ENCODE data around the gene SLC9A4. TPM values are rescaled to one million over a fixed set of nuclear protein-coding genes. Genes with fewer than 3 reads are reported as not detected.

Gene SLC9A4
- total RNA-seq, 1 donor from 2014 or later: 7.9 TPM

- peaks cover 6% of the 10 kb centered on the region for H3K9me3 Mint-ChIP-seq
- no peak overlapping the region for H3K27ac Mint-ChIP-seq
- no peak for TF ChIP-seq CTCF (conservative IDR thresholded peaks at IDR 0.05)
- H3K27me3 Mint-ChIP-seq: no peaks in the 10 kb centered on the region
- no peaks in the 10 kb centered on the region for H3K36me3 Mint-ChIP-seq
- no peaks in the 10 kb centered on the region for H3K4me1 Mint-ChIP-seq (ENCODE audit: unreplicated experiment)
- no peak overlapping the region for H3K4me3 Mint-ChIP-seq
- DNase-seq (ENCODE audit: extremely low spot score, unreplicated experiment): no peak
Observed at GRCh38 chr2:102575888-102576287, 102.9 kb downstream of the SLC9A4 start.

- H3K27ac Mint-ChIP-seq: no peak overlapping the region
- no peak for DNase-seq (ENCODE audit: extremely low spot score, unreplicated experiment)
- H3K4me1 Mint-ChIP-seq (ENCODE audit: unreplicated experiment): no peaks in the 10 kb centered on the region
- peaks cover 6% of the 10 kb centered on the region for H3K9me3 Mint-ChIP-seq
- H3K27me3 Mint-ChIP-seq: no peaks in the 10 kb centered on the region
- TF ChIP-seq CTCF (conservative IDR thresholded peaks at IDR 0.05): no peak
- no peaks in the 10 kb centered on the region for H3K36me3 Mint-ChIP-seq
- H3K4me3 Mint-ChIP-seq: no peak overlapping the region
Observed at GRCh38 chr2:102578376-102578775, 105.3 kb downstream of the SLC9A4 start.

GRCh38 chr2:102581911-102582310 lies 108.9 kb downstream of the SLC9A4 start:
- no peak for TF ChIP-seq CTCF (conservative IDR thresholded peaks at IDR 0.05)
- Mint-ChIP-seq H3K9me3 (peaks cover 6% of the 10 kb centered on the region), H3K27ac (no peak overlapping the region), H3K4me1 (ENCODE audit: unreplicated experiment) (no peaks in the 10 kb centered on the region), H3K27me3 (no peaks in the 10 kb centered on the region), H3K36me3 (no peaks in the 10 kb centered on the region), H3K4me3 (no peak overlapping the region)
- no peak for DNase-seq (ENCODE audit: extremely low spot score, unreplicated experiment)

- H3K9me3 Mint-ChIP-seq: peaks cover 6% of the 10 kb centered on the region
- no peaks in the 10 kb centered on the region for H3K4me1 Mint-ChIP-seq (ENCODE audit: unreplicated experiment)
- H3K27me3 Mint-ChIP-seq: no peaks in the 10 kb centered on the region
- TF ChIP-seq CTCF (conservative IDR thresholded peaks at IDR 0.05): no peak
- no peak for DNase-seq (ENCODE audit: extremely low spot score, unreplicated experiment)
- no peak overlapping the region for H3K4me3 Mint-ChIP-seq
- no peaks in the 10 kb centered on the region for H3K36me3 Mint-ChIP-seq
- no peak overlapping the region for H3K27ac Mint-ChIP-seq
Observed at GRCh38 chr2:102582845-102583244, 109.8 kb downstream of the SLC9A4 start.

Small RNA genes within 50 kb of the gene (microRNA-seq; reads per million reads assigned to microRNA genes)
- 0.83 reads per million for gene MIR4772

Other genes starting within 250 kb of the SLC9A4 start
- gene IL1RL1, start 161.7 kb upstream of the SLC9A4 start, total RNA-seq (ENCODE audit: low replicate concordance): not detected in 2 replicates
- gene IL18R1, start 117.4 kb upstream of the SLC9A4 start, total RNA-seq (ENCODE audit: low replicate concordance): 5.8 and 9.8 TPM in 2 replicates
- gene IL18RAP, start 50.1 kb upstream of the SLC9A4 start, total RNA-seq (ENCODE audit: low replicate concordance): 1.2 and 2.5 TPM in 2 replicates
- gene SLC9A2, start 146.3 kb downstream of the SLC9A4 start, total RNA-seq (ENCODE audit: low replicate concordance): 6.3 and 10.0 TPM in 2 replicates

All from type B pancreatic cell (in vitro differentiated cells).